NCI-H2107 treated with DMSO at 0.1 percent for 48 hours (cell line): ENCODE measurements around the gene BIRC6.
"Not testable (repeated sequence)": the region's sequence is repeated elsewhere in the genome, so short reads cannot be mapped to it uniquely, and the experiment has no call there.

ENCODE experiments used
- DNase-seq: peaks from one replicate; lab custom pipeline; 2025; ENCODE audit not compliant: unreplicated experiment; lab: John Stamatoyannopoulos, UW

Gene BIRC6

DNA sequence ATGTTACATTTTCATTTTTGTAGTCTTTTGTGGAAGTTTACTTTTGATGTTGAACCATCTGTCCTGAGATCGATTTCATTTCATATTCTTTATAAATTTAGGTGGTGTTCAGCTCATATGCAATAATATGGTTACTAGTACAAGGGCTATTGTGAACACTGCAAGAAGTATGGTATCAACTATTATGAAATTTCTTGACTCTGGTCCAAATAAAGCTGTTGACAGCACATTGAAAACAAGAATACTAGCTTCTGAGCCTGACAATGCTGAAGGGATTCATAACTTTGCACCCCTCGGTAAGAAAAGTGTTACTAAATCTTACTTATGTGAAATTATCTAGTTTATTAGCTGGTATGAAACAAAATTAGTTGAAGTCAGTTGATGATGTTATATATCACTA, 146.1 kb downstream of the BIRC6 start:
- no peak for DNase-seq

DNA sequence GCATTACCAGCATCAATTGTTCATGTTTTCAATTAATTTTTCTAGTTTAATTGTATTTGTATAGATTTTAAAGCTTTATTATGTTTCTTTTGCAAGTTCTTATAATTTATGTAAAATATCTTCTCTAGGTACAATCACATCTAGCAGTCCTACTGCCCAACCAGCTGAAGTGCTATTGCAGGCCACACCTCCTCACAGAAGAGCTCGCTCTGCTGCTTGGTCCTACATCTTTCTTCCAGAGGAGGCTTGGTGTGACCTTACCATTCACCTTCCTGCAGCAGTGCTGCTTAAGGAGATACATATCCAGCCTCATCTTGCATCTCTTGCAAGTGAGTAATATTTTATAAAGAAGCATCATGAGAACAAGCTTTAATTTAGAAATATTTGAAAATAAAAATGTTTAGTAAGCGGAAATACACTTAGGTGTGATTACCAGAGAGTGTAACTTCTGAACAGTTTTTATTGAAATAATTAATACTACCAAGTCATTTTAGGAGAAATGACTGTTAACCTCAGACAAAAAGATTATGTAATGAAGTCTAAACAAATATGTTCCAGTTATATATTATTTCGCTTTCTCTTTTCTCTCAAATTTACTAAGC, 148.2 kb downstream of the BIRC6 start:
- no peak for DNase-seq

DNA sequence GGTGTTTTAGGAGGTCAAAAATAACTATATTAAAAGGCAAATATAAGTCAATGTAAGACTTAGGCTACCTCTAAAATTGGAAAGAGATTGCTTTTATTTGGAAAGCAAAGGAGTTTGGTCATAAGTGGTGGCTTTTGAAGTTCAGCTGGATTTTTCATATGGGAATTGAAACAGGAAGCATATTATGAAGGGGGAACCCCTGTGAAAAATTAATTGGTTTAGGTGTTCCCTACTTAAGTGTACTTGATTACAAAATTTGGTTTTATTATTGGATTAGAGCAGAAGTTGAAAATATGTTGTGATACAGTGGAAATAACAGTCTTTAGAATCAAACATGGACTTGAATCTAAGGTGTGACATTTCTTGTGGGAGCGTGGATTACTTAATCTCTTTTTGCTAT, 149.6 kb downstream of the BIRC6 start:
- no peak for DNase-seq

DNA sequence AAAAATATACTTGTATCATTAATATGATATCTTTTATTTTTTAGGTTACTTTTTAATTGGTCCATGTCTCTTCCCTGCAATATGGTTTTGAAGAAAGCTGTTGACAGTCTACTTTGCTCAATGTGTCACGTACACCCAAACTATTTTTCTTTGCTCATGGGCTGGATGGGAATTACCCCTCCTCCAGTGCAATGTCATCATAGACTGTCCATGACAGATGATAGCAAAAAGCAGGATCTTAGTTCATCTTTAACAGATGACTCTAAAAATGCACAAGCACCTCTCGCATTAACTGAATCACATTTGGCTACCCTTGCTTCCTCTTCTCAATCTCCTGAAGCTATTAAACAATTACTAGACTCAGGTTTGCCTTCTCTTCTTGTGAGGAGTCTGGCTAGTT, 158.1 kb downstream of the BIRC6 start:
- no peak for DNase-seq

DNA sequence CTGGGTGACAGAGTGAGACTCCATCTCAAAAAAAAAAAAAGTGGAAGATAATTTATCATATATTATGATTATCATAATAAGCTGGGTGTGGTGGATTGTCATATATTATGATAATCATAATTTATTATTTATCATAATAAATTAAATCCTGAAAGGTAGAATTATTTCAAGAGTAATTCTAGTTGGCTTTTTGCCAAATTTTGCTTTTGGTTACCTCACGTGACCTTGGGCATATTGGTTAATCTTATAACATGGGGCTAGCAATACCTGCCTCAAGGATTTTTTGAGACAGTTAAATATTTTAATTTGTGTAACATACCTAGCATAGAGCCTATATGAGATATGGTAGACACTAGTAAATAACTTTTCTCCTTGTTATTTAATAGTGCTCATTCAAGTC, 159.7 kb downstream of the BIRC6 start:
- DNase-seq, result no peak

DNA sequence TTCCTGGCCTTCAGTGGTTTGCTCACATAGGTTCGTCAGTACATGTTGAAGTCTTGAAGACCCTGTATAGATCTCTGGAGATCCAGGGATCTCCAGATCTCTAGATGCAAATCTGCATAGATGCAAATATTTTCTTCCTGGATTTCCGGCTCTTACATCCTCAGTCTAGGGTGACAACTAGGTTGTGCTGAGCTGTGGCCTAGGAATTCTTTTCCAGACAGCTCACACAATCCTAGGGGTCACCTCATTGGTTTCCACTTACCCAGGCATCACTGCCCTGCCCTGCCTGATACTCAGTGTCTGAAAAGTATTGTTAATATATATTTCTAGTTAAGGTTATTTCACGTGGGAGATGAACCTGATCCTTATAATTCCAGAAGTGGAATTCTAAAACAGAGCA, 165.9 kb downstream of the BIRC6 start:
- no peak for DNase-seq

DNA sequence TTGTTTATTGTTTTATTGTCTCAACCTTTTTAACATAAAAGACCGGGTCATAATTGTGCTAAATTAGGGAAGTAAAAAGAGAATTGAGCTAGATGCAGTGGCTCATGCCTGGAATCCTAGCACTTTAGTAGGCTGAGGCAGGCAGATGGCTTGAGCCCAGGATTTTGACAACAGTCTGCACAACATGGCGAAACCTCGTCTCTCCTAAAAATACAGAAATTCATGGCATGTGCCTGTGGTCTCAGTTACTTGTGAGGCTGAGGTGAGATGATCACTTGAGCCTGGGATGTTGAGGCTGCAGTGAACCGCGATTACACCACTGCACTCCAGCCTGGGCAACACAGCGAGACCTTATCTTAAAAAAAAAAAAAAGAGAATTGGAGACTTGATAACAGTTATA, 166.9 kb downstream of the BIRC6 start:
- no peak for DNase-seq

DNA sequence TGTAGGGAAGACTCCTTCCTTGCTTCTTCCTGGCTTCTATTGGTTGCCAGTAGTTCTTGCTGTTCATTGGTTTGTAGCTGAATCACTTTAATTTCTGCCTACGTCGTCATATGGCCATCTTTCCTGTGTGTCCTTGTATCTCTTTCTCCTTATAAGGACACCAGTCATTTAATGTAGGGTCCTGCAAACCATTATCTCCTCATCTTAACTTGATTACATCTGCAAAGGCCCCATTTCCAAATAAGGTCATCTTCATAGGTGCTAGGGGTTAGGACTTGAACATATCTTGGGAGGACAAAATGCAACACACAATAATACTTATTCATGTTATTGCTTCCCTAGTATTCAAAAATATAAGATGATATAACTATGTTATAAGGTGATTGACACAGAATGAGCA, 175.5 kb downstream of the BIRC6 start:
- no peak for DNase-seq

DNA sequence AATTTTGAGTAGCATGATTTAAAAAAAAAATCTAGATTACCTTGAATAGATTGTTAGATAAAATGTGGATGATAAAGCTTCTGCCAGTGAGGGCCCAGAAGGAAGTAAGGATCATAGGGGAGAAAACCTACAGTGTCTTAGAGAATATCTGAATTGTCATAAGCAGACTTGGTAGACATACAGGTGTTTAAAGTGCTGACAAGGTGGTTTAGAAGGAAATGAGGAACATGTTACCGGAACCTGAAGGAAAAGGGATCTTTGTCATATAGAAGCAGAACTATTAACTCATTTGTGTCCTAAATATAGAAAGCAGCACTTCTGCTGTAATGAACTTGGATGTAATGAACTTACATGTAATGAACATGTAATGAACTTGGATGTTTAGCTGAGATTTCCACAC, 176.1 kb downstream of the BIRC6 start:
- no peak for DNase-seq

DNA sequence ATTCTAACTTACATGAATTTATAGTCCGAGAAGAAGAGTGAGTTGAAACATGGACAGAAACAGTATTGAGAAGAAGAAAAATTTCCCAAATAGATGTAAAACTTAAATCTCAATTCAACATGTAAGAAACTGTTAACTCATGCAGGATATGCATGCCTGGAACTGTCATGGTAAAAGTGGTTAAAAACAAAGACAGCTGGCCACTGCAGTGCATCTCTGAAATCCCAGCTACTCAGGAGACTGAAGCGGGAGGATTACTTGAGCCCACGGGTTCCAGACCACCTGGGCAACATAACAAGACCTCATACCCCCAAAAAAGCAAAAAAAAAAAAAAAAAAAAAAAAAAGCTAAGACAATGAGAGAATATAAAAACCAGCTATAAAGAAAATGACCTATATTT, 178.0 kb downstream of the BIRC6 start:
- DNase-seq, result no peak

DNA sequence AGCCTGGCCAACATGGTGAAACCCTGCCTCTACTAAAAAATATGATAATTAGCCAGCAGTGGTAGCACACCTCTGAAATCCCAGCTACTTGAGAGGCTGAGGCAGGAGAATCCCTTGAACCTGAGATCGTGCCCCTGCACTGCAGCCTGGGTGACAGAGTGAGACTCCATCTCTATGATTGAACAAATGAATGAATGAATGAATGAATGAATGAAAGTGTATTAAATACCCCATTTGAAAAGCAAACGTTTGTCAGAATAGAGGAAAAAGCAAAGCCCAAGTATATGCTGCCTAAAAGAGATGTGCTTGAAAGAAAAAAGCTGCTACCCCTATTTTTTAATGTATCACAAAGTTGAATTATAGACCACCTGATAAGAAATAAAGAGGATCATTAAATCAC, 181.9 kb downstream of the BIRC6 start:
- DNase-seq, result no peak

DNA sequence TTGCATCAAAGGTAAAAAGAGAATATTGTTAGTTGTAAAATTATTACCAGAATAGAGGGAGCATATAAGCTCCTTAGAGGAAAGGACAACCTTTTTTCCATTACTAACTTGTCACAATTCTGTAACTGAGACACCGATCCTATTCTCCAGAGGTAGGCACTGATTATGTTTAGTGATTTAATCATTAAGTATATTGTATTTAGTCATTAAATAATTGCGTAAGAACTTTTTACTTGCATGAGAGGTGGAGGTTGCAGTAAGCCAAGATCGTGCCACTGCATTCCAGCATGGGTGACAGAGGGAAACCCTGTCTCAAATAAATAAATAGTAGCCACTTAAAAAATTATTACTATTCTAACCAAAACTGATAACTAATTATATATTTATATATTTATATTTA, 195.7 kb downstream of the BIRC6 start:
- DNase-seq, result not testable (repeated sequence)

DNA sequence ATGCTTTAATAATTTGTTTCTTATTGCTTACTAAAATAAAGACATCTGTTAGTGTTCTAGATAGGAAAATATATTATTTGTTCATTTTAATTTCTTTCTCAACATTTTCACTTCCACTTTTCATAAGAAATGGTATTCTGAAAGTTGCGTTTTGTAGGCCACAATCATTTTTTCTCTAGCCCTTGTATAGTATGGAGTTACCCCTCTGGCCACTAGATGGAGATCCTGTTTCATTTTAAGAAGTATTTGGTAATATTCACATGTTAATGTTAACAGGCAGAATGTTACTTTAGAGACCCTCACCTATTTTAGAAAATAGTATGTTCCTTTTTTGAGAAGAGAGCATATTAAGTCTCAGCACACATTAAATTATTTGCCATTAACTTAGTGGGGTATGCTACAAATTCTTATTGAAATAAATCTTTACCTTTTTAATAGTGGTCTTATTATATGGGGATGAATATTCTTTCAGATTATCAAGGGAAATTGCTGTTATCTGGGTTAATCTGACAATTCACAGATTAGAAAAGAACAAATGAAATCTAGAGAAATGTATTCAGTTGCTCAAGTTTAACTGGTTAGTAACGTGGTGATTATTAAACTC, 197.1 kb downstream of the BIRC6 start:
- peak; percentile 53 for DNase-seq

DNA sequence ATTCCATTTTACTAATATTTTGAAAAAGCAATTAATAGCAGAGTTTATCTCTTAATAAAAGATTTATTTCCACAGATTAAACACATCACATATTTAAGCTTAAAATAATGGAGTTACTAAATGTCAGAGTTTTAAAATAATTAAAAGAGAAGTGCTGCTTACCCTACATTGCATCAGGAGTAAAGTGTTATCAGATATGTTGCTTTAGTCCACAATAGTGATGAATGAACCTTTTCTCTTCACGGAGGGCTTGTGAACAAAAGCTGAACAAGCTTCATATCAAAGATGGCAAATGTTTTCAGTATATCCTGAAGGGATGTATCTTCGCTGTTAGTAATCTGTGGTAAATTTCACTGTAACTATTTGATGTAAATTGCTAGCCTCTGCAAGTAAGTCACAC, 201.7 kb downstream of the BIRC6 start:
- DNase-seq, result no peak

DNA sequence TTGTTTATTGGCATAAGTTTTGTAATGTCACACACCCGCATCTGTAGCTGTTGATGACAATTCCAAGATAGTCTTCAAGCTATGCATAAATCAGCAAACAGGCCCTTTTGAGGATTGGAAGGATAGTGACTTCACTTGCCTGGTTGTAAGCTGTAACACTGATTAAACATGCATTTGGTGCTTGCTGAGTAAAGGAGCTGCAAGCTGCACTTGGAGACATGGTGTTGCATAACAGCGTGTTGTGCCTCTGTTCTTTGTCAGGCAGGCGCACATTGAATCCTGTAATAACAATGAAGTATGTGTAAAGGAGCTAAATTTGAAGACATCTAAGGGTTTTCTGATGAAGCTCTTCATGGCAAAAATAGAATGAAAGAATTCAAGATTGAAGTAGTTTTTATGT, 202.3 kb downstream of the BIRC6 start:
- DNase-seq, result no peak

DNA sequence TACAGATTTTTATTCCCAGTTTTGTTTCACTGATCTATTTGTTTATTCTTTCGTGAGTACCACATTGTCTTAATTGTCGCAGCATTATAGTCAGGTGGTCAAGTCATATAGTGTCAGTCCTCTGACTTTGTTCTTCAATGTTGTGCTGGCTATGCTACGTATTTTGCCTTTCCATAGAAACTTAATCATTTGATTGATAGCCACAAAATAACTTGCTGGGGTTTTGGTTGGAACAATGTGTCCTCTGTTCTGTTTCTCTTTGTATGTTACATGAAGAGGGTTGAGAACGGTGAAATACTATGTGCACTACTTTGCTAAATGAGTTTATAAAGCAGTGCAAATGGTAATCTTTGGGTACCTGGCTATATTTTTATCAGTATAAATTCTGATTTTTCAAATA, 206.1 kb downstream of the BIRC6 start:
- DNase-seq, result no peak

DNA sequence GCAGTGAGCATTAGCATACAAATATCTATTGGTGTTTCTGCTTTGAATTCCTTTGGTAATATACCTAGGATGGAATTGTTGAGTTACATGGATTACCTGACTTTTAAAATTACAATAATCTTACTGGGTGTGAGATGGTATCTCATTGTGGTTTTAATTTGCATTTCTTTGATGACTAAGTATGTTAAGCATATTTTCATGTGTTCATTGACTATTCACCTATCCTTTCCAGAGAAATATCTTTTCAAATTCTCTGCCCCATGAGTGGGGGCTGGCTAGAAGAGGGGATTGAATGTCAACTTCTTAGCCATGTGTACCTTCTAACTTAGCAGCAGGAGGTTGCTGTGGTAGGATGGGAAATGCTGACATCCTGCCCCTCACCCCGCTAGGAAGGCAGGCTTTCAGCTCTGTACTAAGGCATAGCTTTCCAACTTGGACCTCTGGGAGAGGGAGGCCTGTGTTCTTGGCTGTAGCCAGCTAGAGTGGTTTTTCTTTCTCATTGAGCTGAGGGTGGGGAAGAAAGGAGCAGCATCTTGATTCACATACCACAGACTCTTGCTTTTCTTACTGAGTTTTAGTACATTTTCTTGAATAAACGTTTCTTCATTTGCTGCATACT, 207.7 kb downstream of the BIRC6 start:
- no peak for DNase-seq

DNA sequence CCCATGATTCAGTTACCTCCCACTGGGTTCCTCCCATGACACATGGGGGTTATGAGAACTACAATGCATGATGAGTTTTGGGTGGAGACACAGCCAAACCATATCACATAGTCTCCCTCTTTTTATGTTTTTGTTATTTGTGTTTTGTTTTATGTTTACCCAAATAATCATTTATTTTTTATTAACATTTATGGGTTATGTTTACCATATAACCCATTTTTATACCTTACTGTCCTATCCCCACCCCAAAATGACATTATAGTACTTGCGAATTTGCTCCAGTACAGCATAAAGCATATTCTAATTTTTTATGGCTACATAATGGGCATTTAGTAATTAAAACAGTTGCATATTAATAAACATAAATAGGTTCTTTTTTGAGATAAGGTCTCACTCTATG, 209.1 kb downstream of the BIRC6 start:
- DNase-seq, result no peak

DNA sequence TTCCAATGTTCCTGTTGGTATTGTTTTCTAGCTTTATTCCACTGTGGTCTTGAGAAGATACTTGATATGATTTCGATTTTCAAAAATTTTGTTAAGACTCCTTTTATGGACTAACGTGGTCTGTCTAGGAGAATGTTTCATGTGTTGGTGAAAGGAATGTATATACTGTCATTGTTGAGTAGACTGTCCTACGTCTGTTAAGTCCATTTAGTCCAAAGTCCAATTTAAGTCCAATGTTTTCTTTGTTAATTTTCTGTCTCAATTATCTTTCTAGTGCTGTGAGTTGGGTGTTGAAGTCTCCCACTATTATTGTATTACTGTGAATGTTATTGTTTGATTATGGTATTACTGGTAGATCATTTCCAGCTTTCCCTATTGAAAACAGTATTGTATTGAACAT, 215.2 kb downstream of the BIRC6 start:
- DNase-seq, result no peak

DNA sequence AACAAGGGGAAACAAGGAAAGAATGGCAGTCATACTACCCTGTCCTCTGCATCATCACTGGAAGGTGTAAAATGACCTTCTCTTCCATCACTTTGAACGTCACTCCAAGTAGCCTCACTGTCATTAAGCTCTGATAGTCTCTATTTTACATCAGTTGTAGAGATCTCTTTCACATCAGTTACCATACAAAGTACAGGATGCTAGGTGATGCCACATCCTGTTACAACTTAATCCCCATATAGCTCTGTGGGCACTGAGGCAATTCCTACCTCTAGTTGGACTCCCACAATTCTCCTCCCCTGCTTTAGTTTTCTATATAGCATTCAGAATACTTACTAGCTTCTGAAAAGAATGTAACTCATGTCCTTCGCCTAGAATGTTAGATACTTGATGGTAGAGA, 215.9 kb downstream of the BIRC6 start:
- DNase-seq, result no peak

DNA sequence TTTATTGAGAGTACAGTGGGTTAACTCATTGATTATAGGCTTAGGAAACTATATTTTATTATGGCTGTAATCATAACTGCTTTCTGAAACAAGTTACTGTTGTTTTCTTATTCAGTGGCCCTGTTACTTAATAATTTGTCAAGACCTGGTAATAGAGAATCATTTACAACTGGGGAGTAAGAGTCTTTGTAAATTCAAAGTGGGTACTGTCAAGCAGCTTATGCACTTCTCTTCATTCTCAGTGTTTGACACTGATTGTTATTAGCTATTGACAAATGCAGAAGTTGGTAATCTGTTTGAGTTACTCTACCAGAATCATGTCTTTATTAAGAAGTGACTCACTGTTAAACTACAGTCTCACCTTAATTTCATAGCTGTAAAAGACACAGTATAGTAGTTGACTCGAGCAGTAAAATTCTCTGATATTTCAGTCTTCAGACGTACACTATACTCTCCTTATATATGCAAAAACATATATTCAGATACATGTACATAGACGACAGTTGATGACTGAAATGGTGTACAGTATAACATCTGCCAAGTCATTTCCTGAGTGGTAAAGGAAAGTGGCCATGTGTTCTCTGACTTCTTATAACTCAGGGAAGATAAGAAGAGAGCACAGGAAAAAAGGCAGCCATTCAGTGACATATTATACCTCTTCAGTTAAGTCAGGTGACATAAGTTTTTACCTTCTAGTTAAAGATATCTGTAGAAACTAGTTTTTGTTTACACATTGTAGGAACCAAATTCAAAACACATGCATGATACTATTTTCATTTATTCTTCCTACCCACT, 235.0 kb downstream of the BIRC6 start:
- DNase-seq, result no peak

DNA sequence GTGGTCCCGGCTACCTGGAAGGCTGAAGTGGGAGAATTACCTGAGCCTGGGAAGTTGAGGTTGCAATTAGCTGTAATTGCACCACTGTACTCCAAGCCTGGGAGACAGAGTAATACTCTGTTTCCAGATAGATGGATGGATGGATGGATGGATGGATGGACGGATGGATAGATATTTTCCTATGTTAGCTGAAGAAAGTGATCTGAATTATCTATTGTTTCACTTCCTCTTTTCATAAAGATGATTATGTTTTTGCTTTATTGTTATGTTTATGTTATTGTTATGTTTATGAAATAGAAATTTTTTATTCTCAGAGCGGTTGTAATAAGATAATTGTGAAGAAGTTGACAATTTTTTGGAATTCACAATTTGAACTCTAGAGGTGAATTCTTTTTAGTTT, 237.8 kb downstream of the BIRC6 start:
- DNase-seq, result no peak
